Ramos (cell line): ENCODE results near the gene ARHGEF4.

Source experiments
- in situ Hi-C: fragments of 300-500 bp; cut with MboI; formaldehyde crosslinking; loops from one replicate; pipeline ENCODE4 v1.14.3; 2022; ENCODE audit warnings: low sequenced_read_pairs; ENCODE audit not compliant: unreplicated experiment

ARHGEF4 gene

GRCh38 chr2:130913891-130914290 is 77.2 kb downstream of the ARHGEF4 start:
- in situ Hi-C loops = no loop called here

- in situ Hi-C loops = no loop called here
Observed at GRCh38 chr2:130915149-130915548, 78.4 kb downstream of the ARHGEF4 start.

GRCh38 chr2:130915595-130916437 is 79.1 kb downstream of the ARHGEF4 start:
- in situ Hi-C loops = no loop called here

GRCh38 chr2:130916438-130916705 is 79.7 kb downstream of the ARHGEF4 start:
- in situ Hi-C loops = no loop called here

- in situ Hi-C loops = no loop called here
Observed at GRCh38 chr2:130917006-130917688, 80.4 kb downstream of the ARHGEF4 start.

- in situ Hi-C loops = no loop called here
Observed at GRCh38 chr2:130918393-130918792, 81.7 kb downstream of the ARHGEF4 start.

GRCh38 chr2:130920415-130921163 is 83.9 kb downstream of the ARHGEF4 start:
- in situ Hi-C loops = no loop called here

GRCh38 chr2:130921164-130921476 is 84.4 kb downstream of the ARHGEF4 start:
- in situ Hi-C loops = no loop called here

- in situ Hi-C loops = no loop called here
Observed at GRCh38 chr2:130922417-130922816, 85.7 kb downstream of the ARHGEF4 start.

- in situ Hi-C loops = no loop called here
Observed at GRCh38 chr2:130928385-130928784, 91.7 kb downstream of the ARHGEF4 start.

GRCh38 chr2:130930740-130931659 is 94.3 kb downstream of the ARHGEF4 start:
- in situ Hi-C loops = no loop called here

- in situ Hi-C loops = no loop called here
Observed at GRCh38 chr2:130933501-130933900, 96.8 kb downstream of the ARHGEF4 start.

GRCh38 chr2:130936451-130936850 is 99.7 kb downstream of the ARHGEF4 start:
- in situ Hi-C loops = no loop called here

GRCh38 chr2:130947967-130948366 is 111.3 kb downstream of the ARHGEF4 start:
- in situ Hi-C loops = no loop called here

- in situ Hi-C loops = no loop called here
Observed at GRCh38 chr2:130949954-130950353, 113.2 kb downstream of the ARHGEF4 start.

GRCh38 chr2:130951018-130951417 is 114.3 kb downstream of the ARHGEF4 start:
- in situ Hi-C loops = no loop called here

- in situ Hi-C loops = no loop called here
Observed at GRCh38 chr2:130954873-130955272, 118.2 kb downstream of the ARHGEF4 start.

GRCh38 chr2:130957915-130958314 is 121.2 kb downstream of the ARHGEF4 start:
- in situ Hi-C loops = no loop called here

- in situ Hi-C loops = no loop called here
Observed at GRCh38 chr2:130963196-130963848, 126.6 kb downstream of the ARHGEF4 start.
